Measurements from ENCODE around the gene ZNF236.

- TF ChIP-seq EP300 (IDR thresholded peaks at IDR 0.05) (no peak), CTCF (IDR thresholded peaks at IDR 0.05) (no peak), POLR2A (IDR thresholded peaks at IDR 0.05) (no peak), POLR2AphosphoS5 (IDR thresholded peaks at IDR 0.05) (no peak)
Measured at GRCh38 chr18:76931171-76931570, 108.8 kb downstream of the ZNF236 start.

Data from suprapubic skin (tissue), 4 donors.